Measurements from ENCODE around the gene MAML3. TPM values are rescaled to one million over a fixed set of nuclear protein-coding genes. Genes with fewer than 3 reads are reported as not detected.
"Not testable (repeated sequence)": the region's sequence is repeated elsewhere in the genome, so short reads cannot be mapped to it uniquely, and the experiment has no call there.

MAML3 gene
- total RNA-seq, 1 donor from 2014 or later: 7.3 TPM

DNA sequence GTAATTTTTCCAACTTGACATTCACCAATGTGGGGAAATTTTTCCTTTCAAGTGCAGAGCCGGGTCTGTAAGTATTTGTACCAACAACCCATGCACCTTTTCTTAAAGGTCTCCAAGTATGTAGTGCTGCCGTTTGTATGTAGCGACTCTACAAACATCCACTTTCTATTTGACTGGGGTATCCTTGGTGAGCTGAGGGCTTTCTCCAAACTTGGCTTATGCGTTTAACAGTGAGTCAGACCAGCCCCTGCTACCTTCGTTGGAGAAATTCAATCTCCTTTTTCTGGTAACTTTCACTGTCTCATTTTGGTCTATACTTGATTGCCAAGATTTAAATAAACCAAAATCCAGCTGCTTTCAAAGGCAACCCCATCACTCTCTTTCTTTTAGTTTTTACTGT is 453.4 kb downstream of the MAML3 start:
- no peak for DNase-seq (ENCODE audit: low spot score)

DNA sequence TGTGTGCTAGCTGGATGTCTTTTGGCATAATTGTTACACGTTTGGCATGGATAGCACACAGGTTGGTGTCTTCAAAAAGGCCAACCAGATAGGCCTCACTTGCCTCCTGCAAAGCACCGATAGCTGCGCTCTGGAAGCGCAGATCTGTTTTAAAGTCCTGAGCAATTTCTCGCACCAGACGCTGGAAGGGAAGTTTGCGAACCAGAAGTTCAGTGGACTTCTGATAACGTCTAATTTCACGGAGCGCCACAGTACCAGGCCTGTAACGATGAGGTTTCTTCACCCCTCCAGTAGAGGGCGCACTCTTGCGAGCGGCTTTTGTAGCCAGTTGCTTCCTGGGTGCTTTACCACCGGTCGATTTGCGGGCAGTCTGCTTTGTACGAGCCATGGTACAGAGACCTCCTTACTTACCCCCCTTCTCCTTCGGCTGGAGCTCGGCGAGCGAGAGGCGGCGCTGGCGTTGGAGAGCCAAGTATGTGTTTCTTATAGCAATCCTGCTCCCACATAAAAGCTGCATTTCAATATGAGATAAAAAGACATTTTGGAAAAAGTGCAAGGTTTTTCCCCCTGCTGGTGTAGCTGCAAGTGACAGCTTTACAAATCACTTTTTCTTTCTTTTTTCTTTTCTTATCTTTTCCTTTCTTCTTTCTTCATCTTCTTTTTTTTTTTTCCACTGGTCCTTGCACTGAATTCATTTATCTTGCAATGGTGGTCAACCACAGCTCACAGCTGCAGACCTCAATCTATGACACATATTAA is 455.6 kb downstream of the MAML3 start:
- DNase-seq (ENCODE audit: low spot score): not testable (repeated sequence)

GRCh38 chr4:139696491-139696890 is 457.5 kb downstream of the MAML3 start:
- no peak for DNase-seq (ENCODE audit: low spot score)

GRCh38 chr4:139694522-139695107 is 459.4 kb downstream of the MAML3 start:
- no peak for DNase-seq (ENCODE audit: low spot score)

DNA sequence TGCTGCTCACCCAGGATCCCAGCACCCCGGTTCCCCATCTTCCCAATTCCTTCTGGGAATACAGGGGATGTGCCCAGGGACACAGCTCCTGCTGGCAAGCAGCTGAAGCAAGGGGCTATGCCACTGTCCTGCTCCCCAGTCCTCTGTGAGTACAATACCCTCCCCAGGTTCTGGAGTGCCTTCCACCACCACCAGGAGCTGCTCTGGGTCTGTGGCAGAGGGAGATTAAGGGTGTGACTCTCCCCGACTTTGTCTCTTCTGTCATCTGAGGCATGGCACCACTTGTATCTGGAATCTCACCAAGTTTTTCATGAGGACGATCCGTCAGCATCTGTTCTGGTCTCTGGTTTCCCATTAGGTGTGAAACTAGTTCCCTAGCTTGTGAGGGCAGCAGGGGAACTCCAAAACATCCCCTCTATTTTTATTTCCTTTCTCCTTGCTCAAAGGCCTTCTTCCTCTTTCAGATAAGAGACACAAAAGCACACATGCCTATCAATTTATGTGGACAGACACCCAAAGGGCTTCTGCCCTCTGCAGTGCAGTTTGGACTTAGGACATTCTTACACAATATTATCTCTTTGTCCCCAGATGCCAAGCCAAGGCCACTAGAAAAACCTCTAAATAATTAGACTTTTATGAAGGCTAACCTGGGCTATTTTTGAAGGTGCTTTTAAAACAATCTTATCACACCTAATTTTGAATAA is 461.5 kb downstream of the MAML3 start:
- DNase-seq (ENCODE audit: low spot score): no peak

DNA sequence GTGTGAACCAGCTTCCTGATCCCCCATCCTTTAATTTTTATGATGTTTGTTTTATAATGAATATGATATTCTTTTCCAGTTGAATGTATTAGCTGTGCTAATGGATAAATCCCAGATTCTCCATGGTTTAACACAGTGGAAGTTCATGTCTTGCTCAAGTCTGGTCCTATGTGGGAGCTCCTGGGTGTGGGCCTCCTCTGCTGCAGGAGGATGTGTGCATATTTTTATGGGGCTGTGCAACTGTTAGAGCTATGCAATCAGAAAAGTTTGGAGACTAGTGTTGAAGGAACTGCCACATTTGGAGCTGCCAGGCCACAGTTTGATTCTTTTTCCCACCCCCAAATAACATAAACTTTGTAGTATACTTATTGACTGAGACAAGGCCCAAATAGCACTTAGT is 463.6 kb downstream of the MAML3 start:
- no peak for DNase-seq (ENCODE audit: low spot score)

DNA sequence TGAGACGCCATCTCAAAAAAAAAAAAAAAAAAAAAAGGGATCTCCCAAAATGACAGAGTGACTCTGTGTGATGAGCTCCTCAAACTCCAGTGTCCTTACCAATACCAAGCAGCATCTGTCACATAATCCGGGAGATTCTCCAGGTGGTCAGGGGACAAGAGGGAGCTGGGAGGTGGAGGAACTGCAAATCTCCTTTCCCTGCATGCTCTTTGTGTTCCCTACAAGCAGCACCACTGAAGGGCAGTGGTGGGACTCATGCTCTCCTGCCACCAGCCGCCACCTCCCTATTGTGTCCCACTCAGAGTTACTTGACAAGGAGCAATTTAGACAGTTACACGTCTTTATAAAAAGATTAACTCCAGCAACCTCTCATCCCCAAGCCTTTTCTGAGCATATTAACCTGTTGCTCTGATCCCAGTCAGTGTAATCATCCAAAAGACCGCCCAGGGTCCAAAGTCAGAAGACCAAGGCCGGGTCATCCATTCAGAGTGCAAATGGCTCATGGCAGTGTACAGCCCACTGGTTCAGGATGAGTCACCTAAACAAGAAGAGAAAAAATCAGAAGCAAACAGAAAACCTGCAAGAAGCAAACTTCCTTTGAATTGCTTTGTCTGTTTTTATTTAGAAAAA is 464.8 kb downstream of the MAML3 start:
- DNase-seq (ENCODE audit: low spot score): no peak

DNA sequence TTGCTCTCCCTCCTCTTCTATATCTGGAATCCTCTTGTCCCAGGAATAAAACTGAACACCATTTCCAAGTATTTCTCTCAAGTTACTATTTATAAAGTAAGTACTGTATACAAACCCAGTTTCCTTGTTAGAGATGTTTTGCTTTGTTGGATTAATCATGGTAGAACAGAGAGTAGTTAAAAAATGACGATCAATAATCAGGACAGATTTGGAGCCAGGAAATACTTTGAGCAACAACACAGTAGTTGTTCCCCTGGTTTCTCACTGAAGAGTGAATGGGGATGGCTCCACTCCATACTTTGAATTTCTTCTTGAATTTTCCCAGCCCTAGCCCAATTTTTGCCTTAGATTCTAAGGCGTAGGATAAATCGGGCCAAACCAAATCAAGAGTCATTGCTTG is 467.0 kb downstream of the MAML3 start:
- DNase-seq (ENCODE audit: low spot score): no peak

GRCh38 chr4:139686130-139686529 is 467.9 kb downstream of the MAML3 start:
- no peak for DNase-seq (ENCODE audit: low spot score)

- DNase-seq (ENCODE audit: low spot score): no peak
Observed at GRCh38 chr4:139685180-139685579, 468.8 kb downstream of the MAML3 start.

- DNase-seq (ENCODE audit: low spot score): no peak
Observed at GRCh38 chr4:139684351-139684750, 469.6 kb downstream of the MAML3 start.

DNA sequence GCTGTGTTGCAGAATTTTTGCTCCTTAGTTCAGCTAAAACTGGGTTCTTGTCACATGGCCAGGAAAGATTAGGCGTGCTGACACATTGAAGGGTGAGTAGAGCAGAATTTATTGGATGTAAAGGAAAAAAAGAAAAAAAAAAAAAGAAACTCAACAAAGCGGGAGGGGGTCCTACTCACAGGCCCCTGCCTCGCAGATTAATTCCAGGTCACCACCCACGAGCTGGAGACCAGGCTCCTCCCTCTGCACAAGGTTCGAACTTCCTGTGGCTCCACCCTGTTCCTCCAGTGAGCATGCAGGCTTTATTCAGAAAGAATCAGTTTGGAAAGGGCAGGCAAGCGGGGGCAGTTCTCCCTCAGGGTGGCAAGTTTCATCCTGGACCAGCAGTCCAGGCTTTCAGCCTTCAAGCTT is 471.2 kb downstream of the MAML3 start:
- no peak for DNase-seq (ENCODE audit: low spot score)

- no peak for DNase-seq (ENCODE audit: low spot score)
Observed at GRCh38 chr4:139682309-139682708, 471.7 kb downstream of the MAML3 start.

GRCh38 chr4:139676913-139677585 is 476.9 kb downstream of the MAML3 start:
- DNase-seq (ENCODE audit: low spot score): no peak

GRCh38 chr4:139676365-139676764 is 477.6 kb downstream of the MAML3 start:
- DNase-seq (ENCODE audit: low spot score): no peak

- no peak for DNase-seq (ENCODE audit: low spot score)
Observed at GRCh38 chr4:139675651-139676050, 478.3 kb downstream of the MAML3 start.

DNA sequence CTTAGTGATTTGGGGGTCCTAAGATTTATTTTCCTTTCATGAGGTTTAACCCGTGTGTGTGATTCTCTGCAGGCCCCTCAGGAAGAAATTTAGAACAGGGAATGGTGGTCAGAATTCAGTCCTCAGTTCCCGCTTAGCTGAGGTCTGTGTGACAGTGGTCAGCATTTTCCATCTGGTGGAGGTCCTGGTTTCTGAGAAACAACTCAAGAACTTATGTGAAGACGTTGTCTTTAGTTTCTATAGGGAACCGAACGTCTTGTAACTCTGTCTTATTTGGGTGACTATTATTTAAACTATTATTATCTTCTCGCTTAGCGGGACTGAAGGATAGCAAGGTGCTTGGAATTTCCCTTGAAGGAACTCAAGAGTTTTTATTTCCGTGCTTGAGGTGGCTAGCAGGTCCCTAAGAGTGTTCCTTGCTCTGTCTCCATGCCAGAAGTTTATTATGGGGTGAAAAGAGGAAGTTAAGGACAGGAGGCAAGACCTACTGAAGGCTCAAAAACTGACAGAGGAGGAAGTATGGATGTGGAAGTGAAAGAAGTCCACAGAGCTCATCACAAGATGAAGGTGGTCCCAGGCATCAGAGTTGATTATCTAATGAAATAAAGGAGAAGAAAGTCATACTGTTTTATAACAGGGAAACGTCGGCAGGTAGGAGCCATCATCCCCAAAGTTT is 479.0 kb downstream of the MAML3 start:
- DNase-seq (ENCODE audit: low spot score): no peak

GRCh38 chr4:139672732-139673131 is 481.3 kb downstream of the MAML3 start:
- no peak for DNase-seq (ENCODE audit: low spot score)

DNA sequence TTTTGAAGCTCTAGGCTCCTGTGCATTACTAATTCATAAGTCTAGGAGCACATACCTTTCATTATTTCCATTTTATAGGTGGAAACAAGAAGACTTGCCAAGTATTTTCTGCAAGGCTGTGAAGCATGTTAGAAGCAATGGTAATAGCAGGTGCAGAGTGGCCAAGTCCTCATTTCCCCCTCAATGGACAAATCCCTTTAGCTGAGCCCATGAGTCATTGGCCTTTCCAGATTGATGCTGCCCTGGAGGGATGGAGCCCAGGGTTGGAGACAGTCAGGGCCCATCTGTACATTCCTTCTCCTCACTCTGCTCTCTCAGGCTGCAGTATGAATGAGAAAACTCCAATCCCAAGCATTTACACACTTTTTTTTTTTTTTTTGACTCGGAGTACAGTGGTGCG is 481.8 kb downstream of the MAML3 start:
- no peak for DNase-seq (ENCODE audit: low spot score)

- DNase-seq (ENCODE audit: low spot score): no peak
Observed at GRCh38 chr4:139670775-139671174, 483.2 kb downstream of the MAML3 start.

GRCh38 chr4:139669890-139670289 is 484.1 kb downstream of the MAML3 start:
- no peak for DNase-seq (ENCODE audit: low spot score)
